Astrocyte (in vitro differentiated cells and primary cell): ENCODE data around the gene PLEKHG2. TPM values are rescaled to one million over a fixed set of nuclear protein-coding genes. Genes with fewer than 3 reads are reported as not detected.

Experiments
- DNase-seq: peaks from one replicate; pipeline ENCODE4 v3.0.0-alpha.2; 2010; ENCODE audit warnings: low read depth
- FAIRE-seq: peaks from 2 replicates; lab custom pipeline; 2011; peaks lifted over from hg19 to GRCh38; lab: Jason Lieb, UNC
- H2AFZ ChIP-seq: 2 replicates; pipeline ENCODE4 v1.6.0; 2012; ENCODE audit warnings: low read depth, low read length, inconsistent platforms
- H3K27ac ChIP-seq: 2 replicates; pipeline ENCODE4 v1.5.1; 2011; ENCODE audit warnings: low read depth, low read length, inconsistent platforms
- H3K27me3 ChIP-seq: 2 replicates; pipeline ENCODE4 v1.6.0; 2011; ENCODE audit warnings: low read length, inconsistent platforms; ENCODE audit not compliant: insufficient read depth
- H3K36me3 ChIP-seq: 2 replicates; pipeline ENCODE4 v1.5.1; 2011; ENCODE audit warnings: low read length, inconsistent platforms; ENCODE audit not compliant: insufficient read depth
- H3K4me1 ChIP-seq: 2 replicates; pipeline ENCODE4 v1.5.1; 2011; ENCODE audit warnings: low read length, inconsistent platforms; ENCODE audit not compliant: insufficient read depth
- H3K4me2 ChIP-seq: 2 replicates; pipeline ENCODE4 v1.6.0; 2012; ENCODE audit warnings: low read length, inconsistent platforms
- H3K4me3 ChIP-seq: 2 replicates; pipeline ENCODE4 v1.5.1; 2011; ENCODE audit warnings: low read depth, mild to moderate bottlenecking, low read length, inconsistent platforms; ENCODE audit not compliant: insufficient read depth
- H3K79me2 ChIP-seq: 2 replicates; pipeline ENCODE4 v1.6.0; 2012; ENCODE audit warnings: mild to moderate bottlenecking, low read length, inconsistent platforms; ENCODE audit not compliant: insufficient read depth
- H3K9ac ChIP-seq: 2 replicates; pipeline ENCODE4 v1.6.0; 2012; ENCODE audit warnings: mild to moderate bottlenecking, low read length, inconsistent platforms
- H3K9me3 ChIP-seq: 2 replicates; pipeline ENCODE4 v1.5.1; 2012; ENCODE audit warnings: low read depth, mild to moderate bottlenecking, low read length, inconsistent platforms; ENCODE audit not compliant: insufficient read depth
- H4K20me1 ChIP-seq: 2 replicates; pipeline ENCODE4 v1.6.0; 2012; ENCODE audit warnings: low read length, inconsistent platforms; ENCODE audit not compliant: insufficient read depth
- H3K27ac Mint-ChIP-seq: one replicate; pipeline ENCODE4 v1.8.0; 2021; ENCODE audit warnings: mild to moderate bottlenecking, mixed read lengths; ENCODE audit not compliant: unreplicated experiment
- H3K27me3 Mint-ChIP-seq: one replicate; pipeline ENCODE4 v1.8.0; 2021; ENCODE audit warnings: low read depth, mixed read lengths; ENCODE audit not compliant: unreplicated experiment
- H3K36me3 Mint-ChIP-seq: one replicate; pipeline ENCODE4 v1.8.0; 2021; ENCODE audit warnings: low read depth, mixed read lengths; ENCODE audit not compliant: unreplicated experiment
- H3K4me1 Mint-ChIP-seq: one replicate; pipeline ENCODE4 v1.8.0; 2021; ENCODE audit warnings: low read depth, mixed read lengths; ENCODE audit not compliant: unreplicated experiment
- H3K4me3 Mint-ChIP-seq: one replicate; pipeline ENCODE4 v1.8.0; 2021; ENCODE audit warnings: mild to moderate bottlenecking, moderate library complexity, mixed read lengths; ENCODE audit not compliant: unreplicated experiment
- H3K9me3 Mint-ChIP-seq: one replicate; pipeline ENCODE4 v1.8.0; 2021; ENCODE audit warnings: mild to moderate bottlenecking, mixed read lengths; ENCODE audit not compliant: unreplicated experiment
- CTCF ChIP-seq: IDR thresholded peaks from 2 replicates; pipeline ENCODE4 v1.5.1; 2011; ENCODE audit warnings: low read depth, mild to moderate bottlenecking, inconsistent platforms, low read length, moderate library complexity; ENCODE audit not compliant: insufficient read depth
- EZH2 ChIP-seq: IDR thresholded peaks from 2 replicates; pipeline ENCODE4 v1.6.1; 2012; ENCODE audit warnings: mild to moderate bottlenecking, low read length, inconsistent platforms; ENCODE audit not compliant: insufficient read depth
- total RNA-seq: library from RNA; stranded (reverse); gene quantifications from 2 replicates; pipeline ENCODE4 v1.2.1, GENCODE V29; 2021

The PLEKHG2 gene
- total RNA-seq, 1 donor from 2014 or later = 102 TPM

GRCh38 chr19:39417463-39418181, 5.2 kb downstream of the PLEKHG2 start:
- Mint-ChIP-seq H3K4me1 (peaks cover 13% of the 10 kb centered on the region), H3K4me3 (no peak overlapping the region), H3K27me3 (no peaks in the 10 kb centered on the region), H3K36me3 (peaks cover 19% of the 10 kb centered on the region), H3K27ac (peak overlapping the region; percentile 34), H3K9me3 (no peaks in the 10 kb centered on the region)
- peaks cover 18% of the 10 kb centered on the region for H3K36me3 ChIP-seq
- H3K27me3 ChIP-seq = no peaks in the 10 kb centered on the region
- H3K9me3 ChIP-seq = no peaks in the 10 kb centered on the region
- no peak for FAIRE-seq
- peaks cover 64% of the 10 kb centered on the region for H4K20me1 ChIP-seq
- DNase-seq = no peak
- H3K4me1 ChIP-seq = peaks cover 15% of the 10 kb centered on the region
- no peak for TF ChIP-seq EZH2
- TF ChIP-seq CTCF = no peak
- peaks cover 64% of the 10 kb centered on the region for H3K79me2 ChIP-seq
- no peak overlapping the region for H2AFZ ChIP-seq
- no peak overlapping the region for H3K4me3 ChIP-seq
- no peak overlapping the region for H3K9ac ChIP-seq
- no peak overlapping the region for H3K27ac ChIP-seq
- H3K4me2 ChIP-seq = no peak overlapping the region

- no peak overlapping the region for H2AFZ ChIP-seq
- no peaks in the 10 kb centered on the region for H3K27me3 ChIP-seq
- TF ChIP-seq CTCF = no peak
- no peak for TF ChIP-seq EZH2
- H3K27ac ChIP-seq = no peak overlapping the region
- Mint-ChIP-seq H3K9me3 (no peaks in the 10 kb centered on the region), H3K27ac (peak overlapping the region; percentile 18), H3K36me3 (peaks cover 25% of the 10 kb centered on the region), H3K27me3 (no peaks in the 10 kb centered on the region), H3K4me3 (no peak overlapping the region), H3K4me1 (peaks cover 12% of the 10 kb centered on the region)
- H3K9ac ChIP-seq = no peak overlapping the region
- H3K4me3 ChIP-seq = no peak overlapping the region
- FAIRE-seq (no peak), DNase-seq (no peak)
- H3K4me1 ChIP-seq = peaks cover 15% of the 10 kb centered on the region
- no peak overlapping the region for H3K4me2 ChIP-seq
- no peaks in the 10 kb centered on the region for H3K9me3 ChIP-seq
- peaks cover 72% of the 10 kb centered on the region for H4K20me1 ChIP-seq
- peaks cover 58% of the 10 kb centered on the region for H3K79me2 ChIP-seq
- peaks cover 22% of the 10 kb centered on the region for H3K36me3 ChIP-seq
These were observed 6.5 kb downstream of the PLEKHG2 start for GRCh38 chr19:39419003-39419402.

- no peaks in the 10 kb centered on the region for H3K27me3 Mint-ChIP-seq
- H3K36me3 ChIP-seq = peaks cover 29% of the 10 kb centered on the region
- no peak overlapping the region for H3K27ac ChIP-seq
- H3K4me2 ChIP-seq = no peak overlapping the region
- H3K9me3 Mint-ChIP-seq = no peaks in the 10 kb centered on the region
- no peak overlapping the region for H3K27ac Mint-ChIP-seq
- H3K9me3 ChIP-seq = no peaks in the 10 kb centered on the region
- FAIRE-seq (no peak), DNase-seq (no peak)
- peaks cover 36% of the 10 kb centered on the region for H3K36me3 Mint-ChIP-seq
- H4K20me1 ChIP-seq = peaks cover 70% of the 10 kb centered on the region
- no peak overlapping the region for H3K9ac ChIP-seq
- no peak for TF ChIP-seq EZH2
- TF ChIP-seq CTCF = no peak
- H3K4me3 Mint-ChIP-seq = no peak overlapping the region
- peaks cover 42% of the 10 kb centered on the region for H3K79me2 ChIP-seq
- H3K4me1 ChIP-seq = no peaks in the 10 kb centered on the region
- no peak overlapping the region for H2AFZ ChIP-seq
- H3K4me1 Mint-ChIP-seq = no peaks in the 10 kb centered on the region
- H3K27me3 ChIP-seq = no peaks in the 10 kb centered on the region
- H3K4me3 ChIP-seq = no peak overlapping the region
These were observed 8.3 kb downstream of the PLEKHG2 start for GRCh38 chr19:39420769-39421168.
